ENCODE data around the gene CCL28.

DNA sequence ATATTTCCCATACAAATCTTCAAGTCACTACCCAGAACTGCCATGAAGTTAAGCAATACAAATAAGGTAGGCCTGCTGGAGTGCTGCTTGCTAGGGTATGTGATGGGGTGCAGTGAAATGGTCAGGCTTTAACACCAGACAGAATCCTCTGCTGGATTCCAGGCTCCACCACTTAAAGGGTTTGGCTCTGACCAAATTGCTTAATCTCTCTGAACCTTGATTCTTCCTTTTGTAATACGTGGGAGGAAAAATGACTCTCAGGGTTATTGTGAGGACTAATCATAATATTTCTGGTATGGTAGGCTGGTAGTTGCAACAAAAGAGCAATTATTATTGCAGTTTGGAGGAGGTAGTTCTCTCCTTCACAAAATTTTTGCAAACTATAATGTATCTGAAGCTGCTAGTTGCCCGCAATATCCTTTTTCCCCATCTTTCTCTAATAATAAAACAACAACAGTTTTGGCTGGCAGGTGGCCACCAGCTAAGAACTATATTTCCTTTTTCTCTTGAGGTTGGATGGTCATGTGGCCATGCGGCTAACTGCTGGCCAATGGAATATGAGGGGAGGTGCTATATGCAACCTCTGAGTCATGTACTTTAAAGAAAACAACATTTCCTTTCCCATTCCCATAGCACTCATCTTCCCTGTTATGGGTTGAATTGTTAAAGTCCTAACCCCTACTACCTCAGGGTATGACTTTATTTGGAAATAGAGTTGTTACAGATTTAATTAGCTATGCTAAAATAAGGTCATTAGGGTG lies 44.1 kb downstream of the CCL28 start:
- TF ChIP-seq EZH2 (IDR thresholded peaks at IDR 0.05; ENCODE audit: low read depth, unreplicated experiment): no peak
- TF ChIP-seq, protein P1, sequence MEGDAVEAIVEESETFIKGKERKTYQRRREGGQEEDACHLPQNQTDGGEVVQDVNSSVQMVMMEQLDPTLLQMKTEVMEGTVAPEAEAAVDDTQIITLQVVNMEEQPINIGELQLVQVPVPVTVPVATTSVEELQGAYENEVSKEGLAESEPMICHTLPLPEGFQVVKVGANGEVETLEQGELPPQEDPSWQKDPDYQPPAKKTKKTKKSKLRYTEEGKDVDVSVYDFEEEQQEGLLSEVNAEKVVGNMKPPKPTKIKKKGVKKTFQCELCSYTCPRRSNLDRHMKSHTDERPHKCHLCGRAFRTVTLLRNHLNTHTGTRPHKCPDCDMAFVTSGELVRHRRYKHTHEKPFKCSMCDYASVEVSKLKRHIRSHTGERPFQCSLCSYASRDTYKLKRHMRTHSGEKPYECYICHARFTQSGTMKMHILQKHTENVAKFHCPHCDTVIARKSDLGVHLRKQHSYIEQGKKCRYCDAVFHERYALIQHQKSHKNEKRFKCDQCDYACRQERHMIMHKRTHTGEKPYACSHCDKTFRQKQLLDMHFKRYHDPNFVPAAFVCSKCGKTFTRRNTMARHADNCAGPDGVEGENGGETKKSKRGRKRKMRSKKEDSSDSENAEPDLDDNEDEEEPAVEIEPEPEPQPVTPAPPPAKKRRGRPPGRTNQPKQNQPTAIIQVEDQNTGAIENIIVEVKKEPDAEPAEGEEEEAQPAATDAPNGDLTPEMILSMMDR (conservative IDR thresholded peaks at IDR 0.05; ENCODE audit: low read depth in 2 of 2): no peak
- TF ChIP-seq JUNB (IDR thresholded peaks at IDR 0.05; ENCODE audit: unreplicated experiment): no peak
- TF ChIP-seq POLR2AphosphoS5 (IDR thresholded peaks at IDR 0.05; ENCODE audit: low read depth): no peak
- TF ChIP-seq, protein P2, sequence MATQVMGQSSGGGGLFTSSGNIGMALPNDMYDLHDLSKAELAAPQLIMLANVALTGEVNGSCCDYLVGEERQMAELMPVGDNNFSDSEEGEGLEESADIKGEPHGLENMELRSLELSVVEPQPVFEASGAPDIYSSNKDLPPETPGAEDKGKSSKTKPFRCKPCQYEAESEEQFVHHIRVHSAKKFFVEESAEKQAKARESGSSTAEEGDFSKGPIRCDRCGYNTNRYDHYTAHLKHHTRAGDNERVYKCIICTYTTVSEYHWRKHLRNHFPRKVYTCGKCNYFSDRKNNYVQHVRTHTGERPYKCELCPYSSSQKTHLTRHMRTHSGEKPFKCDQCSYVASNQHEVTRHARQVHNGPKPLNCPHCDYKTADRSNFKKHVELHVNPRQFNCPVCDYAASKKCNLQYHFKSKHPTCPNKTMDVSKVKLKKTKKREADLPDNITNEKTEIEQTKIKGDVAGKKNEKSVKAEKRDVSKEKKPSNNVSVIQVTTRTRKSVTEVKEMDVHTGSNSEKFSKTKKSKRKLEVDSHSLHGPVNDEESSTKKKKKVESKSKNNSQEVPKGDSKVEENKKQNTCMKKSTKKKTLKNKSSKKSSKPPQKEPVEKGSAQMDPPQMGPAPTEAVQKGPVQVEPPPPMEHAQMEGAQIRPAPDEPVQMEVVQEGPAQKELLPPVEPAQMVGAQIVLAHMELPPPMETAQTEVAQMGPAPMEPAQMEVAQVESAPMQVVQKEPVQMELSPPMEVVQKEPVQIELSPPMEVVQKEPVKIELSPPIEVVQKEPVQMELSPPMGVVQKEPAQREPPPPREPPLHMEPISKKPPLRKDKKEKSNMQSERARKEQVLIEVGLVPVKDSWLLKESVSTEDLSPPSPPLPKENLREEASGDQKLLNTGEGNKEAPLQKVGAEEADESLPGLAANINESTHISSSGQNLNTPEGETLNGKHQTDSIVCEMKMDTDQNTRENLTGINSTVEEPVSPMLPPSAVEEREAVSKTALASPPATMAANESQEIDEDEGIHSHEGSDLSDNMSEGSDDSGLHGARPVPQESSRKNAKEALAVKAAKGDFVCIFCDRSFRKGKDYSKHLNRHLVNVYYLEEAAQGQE (IDR thresholded peaks at IDR 0.05; ENCODE audit: unreplicated experiment): no peak
